Measurements from ENCODE around the gene MRPL43. TPM values are rescaled to one million over a fixed set of nuclear protein-coding genes. Genes with fewer than 3 reads are reported as not detected.

Gene MRPL43
- total and polyA plus RNA-seq, 2 donors (not counting 3 experiments of a cell fraction or from before 2014, with no cell fraction given): 75.0 to 144 TPM

DNA sequence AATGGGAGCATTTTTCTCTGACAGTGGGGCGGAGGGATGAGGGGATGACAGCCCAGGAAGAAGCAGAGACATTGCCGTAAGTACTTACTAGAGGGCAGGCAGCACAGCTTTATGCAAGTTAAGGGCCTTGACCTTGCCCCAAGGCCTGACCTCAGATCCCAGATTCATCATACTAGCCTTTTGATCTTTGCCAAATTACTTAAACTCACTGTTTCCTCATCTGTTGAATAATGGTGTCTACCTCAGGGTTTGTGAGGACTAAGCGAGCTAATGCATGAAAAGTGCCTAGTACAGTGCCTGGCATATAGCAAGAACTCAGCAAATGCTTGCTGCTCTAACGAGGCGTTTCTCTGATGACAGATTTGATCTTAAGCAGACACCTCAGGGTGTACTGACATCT, 21.5 kb downstream of the MRPL43 start:
- TF ChIP-seq GATA2 (IDR thresholded peaks at IDR 0.05; ENCODE audit: insufficient read depth, insufficient read length, low read depth, low read length) (no peak), POLR2AphosphoS5 (IDR thresholded peaks at IDR 0.05; ENCODE audit: insufficient read depth, low read depth, low read length) (no peak), FOS (IDR thresholded peaks at IDR 0.05; ENCODE audit: borderline replicate concordance, insufficient read depth, low read length) (no peak), MYC (IDR thresholded peaks at IDR 0.05; ENCODE audit: low read depth, low read length) (no peak), POLR2A (IDR thresholded peaks at IDR 0.05; ENCODE audit: low read depth, low read length) (no peak), JUN (IDR thresholded peaks at IDR 0.05; ENCODE audit: borderline replicate concordance, insufficient read depth, insufficient read length, low read depth) (no peak), EZH2 (IDR thresholded peaks at IDR 0.05; ENCODE audit: borderline replicate concordance, low read depth, low read length, severe bottlenecking) (no peak)
- TF ChIP-seq, protein P1, sequence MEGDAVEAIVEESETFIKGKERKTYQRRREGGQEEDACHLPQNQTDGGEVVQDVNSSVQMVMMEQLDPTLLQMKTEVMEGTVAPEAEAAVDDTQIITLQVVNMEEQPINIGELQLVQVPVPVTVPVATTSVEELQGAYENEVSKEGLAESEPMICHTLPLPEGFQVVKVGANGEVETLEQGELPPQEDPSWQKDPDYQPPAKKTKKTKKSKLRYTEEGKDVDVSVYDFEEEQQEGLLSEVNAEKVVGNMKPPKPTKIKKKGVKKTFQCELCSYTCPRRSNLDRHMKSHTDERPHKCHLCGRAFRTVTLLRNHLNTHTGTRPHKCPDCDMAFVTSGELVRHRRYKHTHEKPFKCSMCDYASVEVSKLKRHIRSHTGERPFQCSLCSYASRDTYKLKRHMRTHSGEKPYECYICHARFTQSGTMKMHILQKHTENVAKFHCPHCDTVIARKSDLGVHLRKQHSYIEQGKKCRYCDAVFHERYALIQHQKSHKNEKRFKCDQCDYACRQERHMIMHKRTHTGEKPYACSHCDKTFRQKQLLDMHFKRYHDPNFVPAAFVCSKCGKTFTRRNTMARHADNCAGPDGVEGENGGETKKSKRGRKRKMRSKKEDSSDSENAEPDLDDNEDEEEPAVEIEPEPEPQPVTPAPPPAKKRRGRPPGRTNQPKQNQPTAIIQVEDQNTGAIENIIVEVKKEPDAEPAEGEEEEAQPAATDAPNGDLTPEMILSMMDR (IDR thresholded peaks at IDR 0.05; ENCODE audit: extremely low read depth in 1 of 2, insufficient read depth in 1 of 2, low read depth in 1 of 2, low read length in 2 of 2): no peak
- TF ChIP-seq, protein P2, sequence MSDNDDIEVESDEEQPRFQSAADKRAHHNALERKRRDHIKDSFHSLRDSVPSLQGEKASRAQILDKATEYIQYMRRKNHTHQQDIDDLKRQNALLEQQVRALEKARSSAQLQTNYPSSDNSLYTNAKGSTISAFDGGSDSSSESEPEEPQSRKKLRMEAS (IDR thresholded peaks at IDR 0.05; ENCODE audit: insufficient read depth, insufficient read length): no peak
- Histone ChIP-seq H4K20me1 (replicated peaks; ENCODE audit: control insufficient read depth, extremely low read depth, insufficient read depth, low read length) (no peaks in the 10 kb centered on the region), H3K4me1 (ENCODE audit: control insufficient read depth, extremely low read depth, insufficient read depth, low read length) (peaks cover 12% of the 10 kb centered on the region), H3K36me3 (ENCODE audit: control insufficient read depth in 2 of 2, extremely low read depth in 1 of 2, insufficient read depth in 2 of 2, low read length in 2 of 2) (peaks cover 0 to 4% of the 10 kb centered on the region in 2 experiments), H2AFZ (ENCODE audit: low read depth, low read length) (no peak overlapping the region), H3K27me3 (ENCODE audit: control insufficient read depth in 2 of 2, insufficient read depth in 2 of 2, low read length in 2 of 2) (no peaks in the 10 kb centered on the region), H3K27ac (ENCODE audit: insufficient read depth, low read depth, low read length) (no peak overlapping the region), H3K4me2 (ENCODE audit: insufficient read depth, low read length) (no peak overlapping the region), H3K79me2 (ENCODE audit: control insufficient read depth, insufficient read depth, low read length) (no peaks in the 10 kb centered on the region), H3K4me3 (replicated peaks in 1 of 3; ENCODE audit: insufficient read depth in 1 of 3, low read depth in 1 of 3, low read length in 3 of 3) (no peak overlapping the region), H3K9me1 (replicated peaks; ENCODE audit: control insufficient read depth, extremely low read depth, insufficient read depth, low read length) (no peaks in the 10 kb centered on the region), H3K9me3 (replicated peaks; ENCODE audit: control insufficient read depth, insufficient read depth, low read length) (no peaks in the 10 kb centered on the region), H3K9ac (replicated peaks; ENCODE audit: extremely low read depth, insufficient read depth, low read length) (no peak overlapping the region)
- DNase-seq (ENCODE audit: low read depth, low spot score) (no peak), FAIRE-seq (no peak)
- dilution Hi-C loops (cut with MboI; ENCODE audit: extremely low pct_ligation_motif_present, low sequenced_read_pairs) (no loop called here), intact Hi-C loops (cut with micrococcal nuclease) (no loop called here)
- POLR2A ChIA-PET: no interaction called here
- CTCF ChIA-PET: interaction anchor here (1.3 to 5.3 kb wide), 4 partner anchors 9 to 49 kb away, joined by 4 to 54 read pairs (median 5); no protein-coding TSS in a partner anchor
- no TSS peak for BruUV-seq (replicated peaks)
